ENCODE results near the gene ACTR3C.

The ACTR3C gene

DNA sequence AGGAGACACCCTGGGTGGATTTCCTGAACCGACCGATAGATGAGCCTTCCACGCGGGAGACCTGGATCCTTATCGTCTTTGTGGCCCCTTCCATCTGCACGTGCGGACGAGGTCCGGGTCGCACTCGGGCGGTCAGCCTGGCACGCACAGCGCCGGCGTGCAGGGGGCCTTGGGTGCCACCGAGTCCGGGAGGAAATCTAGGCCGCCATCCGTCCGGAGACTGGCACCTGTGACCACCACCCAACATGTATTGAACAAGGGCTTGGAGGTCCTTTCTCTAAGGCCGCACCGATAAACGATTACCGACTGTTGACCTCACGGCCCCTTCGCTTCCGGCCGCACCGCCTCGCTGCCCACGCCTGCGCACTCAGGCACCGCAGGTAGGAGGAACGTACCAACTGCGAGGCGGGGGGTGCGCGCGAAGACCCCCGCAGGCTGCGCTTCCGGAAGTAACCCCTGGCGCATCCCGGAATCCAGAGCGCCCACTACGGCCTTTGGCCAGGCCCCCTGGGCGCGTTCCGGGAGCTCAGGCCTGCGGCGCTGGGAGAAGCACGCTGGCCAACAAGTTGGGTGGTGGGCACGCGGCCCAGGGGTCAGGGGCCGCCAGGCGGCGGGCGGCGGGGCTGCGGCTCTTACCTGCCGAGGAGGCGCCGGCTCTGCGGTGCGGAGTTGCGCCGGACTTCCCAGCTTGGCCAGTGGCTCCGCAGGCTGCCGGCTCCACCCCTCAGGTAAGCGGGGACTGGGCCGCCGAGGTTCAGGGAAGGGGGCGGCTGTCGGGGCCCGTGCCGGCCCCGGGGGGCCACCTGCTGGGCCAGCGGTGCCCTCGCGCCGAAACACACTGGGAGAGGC, at the start of gene ACTR3C, which contains the start of gene LRRC61:
TSS of gene ACTR3C (minus strand) at position 713 of the 849 bp plus-strand sequence. CDS start 28,249 bp downstream, outside the sequence.
TSS of gene LRRC61 (plus strand) at position 523 of the 849 bp plus-strand sequence. CDS start 13,507 bp downstream, outside the sequence.
- DNase-seq (ENCODE audit: low spot score) = peak; percentile 90

DNA sequence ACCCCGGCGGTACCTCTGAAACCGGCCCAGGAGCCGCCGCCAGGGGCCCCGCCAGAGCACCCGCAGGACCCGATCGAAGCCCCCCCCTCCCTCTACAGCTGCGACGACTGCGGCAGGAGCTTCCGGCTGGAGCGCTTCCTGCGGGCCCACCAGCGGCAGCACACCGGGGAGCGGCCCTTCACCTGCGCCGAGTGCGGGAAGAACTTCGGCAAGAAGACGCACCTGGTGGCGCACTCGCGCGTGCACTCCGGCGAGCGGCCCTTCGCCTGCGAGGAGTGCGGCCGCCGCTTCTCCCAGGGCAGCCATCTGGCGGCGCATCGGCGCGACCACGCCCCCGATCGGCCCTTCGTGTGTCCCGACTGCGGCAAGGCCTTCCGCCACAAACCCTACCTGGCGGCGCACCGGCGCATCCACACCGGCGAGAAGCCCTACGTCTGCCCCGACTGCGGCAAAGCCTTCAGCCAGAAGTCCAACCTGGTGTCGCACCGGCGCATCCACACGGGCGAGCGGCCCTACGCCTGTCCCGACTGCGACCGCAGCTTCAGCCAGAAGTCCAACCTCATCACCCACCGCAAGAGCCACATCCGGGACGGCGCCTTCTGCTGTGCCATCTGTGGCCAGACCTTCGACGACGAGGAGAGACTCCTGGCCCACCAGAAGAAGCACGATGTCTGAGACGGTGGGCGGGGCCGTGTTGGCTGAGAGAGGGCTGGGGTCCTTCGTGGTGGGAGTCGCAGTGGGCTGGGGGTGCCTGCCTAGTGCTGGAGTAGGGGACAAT, 49.1 kb upstream of the ACTR3C start:
- no peak for DNase-seq (ENCODE audit: low spot score)

DNA sequence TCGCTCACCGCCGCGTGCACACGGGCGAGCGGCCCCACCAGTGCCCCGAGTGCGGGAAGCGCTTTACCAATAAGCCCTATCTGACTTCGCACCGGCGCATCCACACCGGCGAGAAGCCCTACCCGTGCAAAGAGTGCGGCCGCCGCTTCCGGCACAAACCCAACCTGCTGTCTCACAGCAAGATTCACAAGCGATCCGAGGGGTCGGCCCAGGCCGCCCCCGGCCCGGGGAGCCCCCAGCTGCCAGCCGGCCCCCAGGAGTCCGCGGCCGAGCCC, 48.6 kb upstream of the ACTR3C start:
- DNase-seq (ENCODE audit: low spot score) = no peak

DNA sequence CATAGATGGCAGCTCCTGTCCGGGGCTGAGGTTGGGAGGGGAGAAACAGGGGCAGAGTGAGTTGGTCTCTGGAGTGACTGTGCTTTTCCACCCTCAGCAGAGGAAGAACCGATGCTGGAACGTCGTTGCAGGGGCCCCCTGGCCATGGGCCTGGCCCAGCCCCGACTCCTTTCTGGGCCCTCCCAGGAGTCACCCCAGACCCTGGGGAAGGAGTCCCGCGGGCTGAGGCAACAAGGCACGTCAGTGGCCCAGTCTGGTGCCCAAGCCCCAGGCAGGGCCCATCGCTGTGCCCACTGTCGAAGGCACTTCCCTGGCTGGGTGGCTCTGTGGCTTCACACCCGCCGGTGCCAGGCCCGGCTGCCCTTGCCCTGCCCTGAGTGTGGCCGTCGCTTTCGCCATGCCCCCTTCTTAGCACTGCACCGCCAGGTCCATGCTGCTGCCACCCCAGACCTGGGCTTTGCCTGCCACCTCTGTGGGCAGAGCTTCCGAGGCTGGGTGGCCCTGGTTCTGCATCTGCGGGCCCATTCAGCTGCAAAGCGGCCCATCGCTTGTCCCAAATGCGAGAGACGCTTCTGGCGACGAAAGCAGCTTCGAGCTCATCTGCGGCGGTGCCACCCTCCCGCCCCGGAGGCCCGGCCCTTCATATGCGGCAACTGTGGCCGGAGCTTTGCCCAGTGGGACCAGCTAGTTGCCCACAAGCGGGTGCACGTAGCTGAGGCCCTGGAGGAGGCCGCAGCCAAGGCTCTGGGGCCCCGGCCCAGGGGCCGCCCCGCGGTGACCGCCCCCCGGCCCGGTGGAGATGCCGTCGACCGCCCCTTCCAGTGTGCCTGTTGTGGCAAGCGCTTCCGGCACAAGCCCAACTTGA, 48.0 kb upstream of the ACTR3C start:
- no peak for DNase-seq (ENCODE audit: low spot score)

DNA sequence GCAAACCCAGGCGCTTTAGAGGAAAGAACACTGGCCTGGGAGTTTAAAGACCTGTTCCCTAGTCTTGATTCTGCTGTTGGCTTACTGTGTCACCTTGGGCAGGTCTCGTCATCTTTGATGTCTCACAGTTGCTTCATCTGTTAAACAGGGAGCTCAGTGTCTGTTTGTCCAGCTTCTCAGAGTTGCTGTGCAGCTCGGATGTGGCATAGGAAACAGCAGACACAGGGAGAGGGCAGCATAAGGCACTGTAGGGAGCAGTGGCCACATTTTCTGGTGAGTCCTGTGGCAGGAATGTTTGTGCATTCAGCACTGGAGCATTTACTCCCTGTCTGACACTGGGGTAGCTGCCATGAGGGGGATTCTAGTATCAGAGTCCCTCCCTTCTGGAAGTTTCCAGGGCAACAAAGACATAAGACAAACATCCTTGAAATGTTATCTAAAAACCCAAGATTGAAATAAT, 47.3 kb upstream of the ACTR3C start:
- DNase-seq (ENCODE audit: low spot score) = no peak

DNA sequence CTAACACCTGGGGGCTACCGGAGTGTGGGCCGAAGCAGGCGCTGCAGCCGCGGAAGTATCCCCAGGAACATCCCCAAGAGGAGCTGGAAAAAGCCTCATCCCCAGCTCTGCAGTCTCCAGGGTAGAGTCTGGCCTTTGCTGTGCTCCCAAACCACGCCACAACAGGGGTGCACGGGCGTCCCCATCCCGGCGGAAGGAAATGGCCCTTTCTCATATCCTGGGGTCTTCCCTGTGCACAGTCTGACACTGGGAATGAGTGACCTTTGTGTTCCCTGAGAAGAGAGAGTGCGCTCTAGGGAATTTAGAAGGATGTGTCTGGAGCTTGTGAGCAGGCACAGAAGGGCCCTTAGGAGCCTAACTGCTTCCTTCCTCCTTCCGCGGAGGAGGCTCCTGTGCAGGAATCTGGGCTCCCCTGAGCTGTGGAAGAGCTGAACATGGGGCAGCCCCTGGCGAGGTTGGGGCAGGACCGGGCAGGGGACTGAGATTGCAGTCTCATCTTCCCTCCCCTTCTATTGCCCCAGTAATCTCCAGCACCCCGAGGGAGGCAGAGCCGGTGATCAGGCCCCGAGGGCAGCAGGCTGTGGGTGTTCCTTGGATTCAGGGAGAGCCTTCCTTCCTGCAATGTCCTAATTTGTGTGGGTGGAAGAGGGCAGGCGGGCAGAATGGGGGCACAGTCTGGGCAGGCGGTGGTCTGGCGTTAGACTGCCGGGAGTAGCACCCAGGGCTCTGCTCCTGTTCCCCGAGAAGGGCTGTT, 46.6 kb upstream of the ACTR3C start:
- no peak for DNase-seq (ENCODE audit: low spot score)

DNA sequence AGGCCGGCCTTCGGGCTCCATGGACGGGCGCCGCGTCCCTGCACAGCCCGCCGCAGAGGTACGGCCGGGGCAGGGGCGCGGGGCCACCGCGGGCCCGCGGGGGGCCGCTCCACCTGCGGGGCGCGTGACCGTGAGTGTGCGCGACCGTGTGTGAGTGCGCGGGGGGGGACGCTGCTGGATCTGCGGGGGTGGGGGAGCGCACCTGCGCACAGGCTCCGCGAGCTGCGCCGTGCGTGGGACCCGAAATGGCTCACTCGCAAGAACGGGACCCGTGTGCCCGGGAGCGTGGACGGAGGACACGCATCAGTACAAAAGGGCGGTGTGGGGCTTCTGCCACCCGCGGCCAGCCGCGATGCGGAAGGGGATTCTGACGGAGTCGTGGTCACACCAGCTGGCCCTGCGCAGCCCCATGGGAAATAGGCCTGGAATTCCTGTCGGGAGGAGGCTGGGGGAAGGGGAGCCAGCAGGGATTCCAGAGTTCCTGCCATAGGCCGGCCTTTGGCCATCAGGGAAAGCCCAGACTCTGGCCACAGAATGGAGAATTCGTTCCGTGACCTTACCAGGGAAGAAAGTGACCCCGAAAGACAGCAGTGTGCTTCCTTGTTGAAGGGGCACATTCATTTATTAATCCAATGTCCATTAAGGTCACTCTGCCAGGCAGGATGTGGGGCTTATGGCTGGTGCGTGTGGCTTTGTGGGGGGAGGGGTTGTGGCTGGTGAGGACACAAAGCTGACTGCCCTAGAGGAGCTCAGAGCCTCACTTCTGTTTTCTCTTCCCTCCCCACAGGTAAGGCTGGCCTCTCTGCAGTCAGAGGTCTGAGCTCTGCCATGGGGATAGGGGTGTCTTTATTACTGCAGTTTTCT, 45.8 kb upstream of the ACTR3C start:
- peak; percentile 88 for DNase-seq (ENCODE audit: low spot score)

DNA sequence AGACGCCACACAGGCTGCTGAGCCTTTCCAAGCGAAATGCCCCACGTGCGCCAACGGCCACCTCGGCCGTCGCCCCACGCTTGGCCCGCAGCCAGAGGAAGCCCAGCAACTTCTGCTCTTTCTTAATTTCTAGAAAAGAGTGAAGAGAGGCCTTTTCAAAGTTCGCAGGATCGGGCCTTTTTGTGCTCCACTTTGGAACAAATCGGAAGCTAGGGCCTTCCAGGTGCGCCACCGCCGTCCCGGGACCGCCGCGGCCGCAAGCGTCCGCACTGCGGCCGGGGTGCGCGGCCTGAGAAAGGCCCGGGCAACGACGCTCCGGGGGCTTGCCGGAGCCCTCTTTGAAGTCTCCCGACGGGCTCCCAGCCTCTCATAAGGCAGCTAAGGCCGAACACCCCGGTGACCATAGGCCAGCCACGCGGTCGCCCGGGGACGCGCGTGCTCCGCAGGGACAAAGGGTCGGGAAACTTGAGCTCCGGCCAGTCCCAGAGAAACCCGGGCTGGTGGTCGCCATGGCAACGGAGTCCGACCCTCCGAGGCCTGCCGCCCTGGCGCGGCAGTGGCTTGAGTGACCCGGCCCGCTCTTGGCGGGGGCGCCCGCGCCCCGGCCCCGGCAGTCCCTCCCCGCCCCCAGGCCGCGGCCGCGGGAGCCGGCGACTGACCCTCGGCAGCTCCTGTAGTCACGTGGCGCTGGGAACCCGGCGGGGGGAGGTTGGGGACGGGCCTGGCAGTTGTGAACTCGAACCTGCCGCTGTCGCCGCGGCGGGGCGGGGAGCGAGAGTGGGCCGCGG, 44.9 kb upstream of the ACTR3C start, which contains the start of gene REPIN1:
TSS of gene REPIN1 (plus strand) at position 727 of the 788 bp plus-strand sequence. CDS start 890 bp downstream, outside the sequence.
- DNase-seq (ENCODE audit: low spot score) = peak; percentile 87

DNA sequence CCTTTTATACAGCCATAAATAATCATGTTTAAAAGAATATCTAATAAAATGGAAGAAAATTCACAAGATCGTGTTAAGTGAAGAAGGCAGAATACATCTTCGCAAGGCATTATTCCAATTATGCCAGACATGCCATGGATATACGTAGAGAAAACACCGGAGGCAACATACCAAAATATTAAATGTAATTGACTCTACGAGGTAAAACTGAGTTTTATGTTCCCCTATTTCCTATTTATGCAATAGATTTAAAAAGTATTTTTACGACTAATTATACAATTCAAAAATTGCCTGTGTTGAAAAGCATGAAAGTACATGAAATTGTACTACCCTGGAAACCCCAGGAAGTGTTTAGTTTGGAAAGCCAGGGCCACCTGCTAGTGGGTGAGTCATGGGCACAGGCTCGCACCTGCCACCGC, 44.3 kb upstream of the ACTR3C start:
- peak; percentile 75 for DNase-seq (ENCODE audit: low spot score)

DNA sequence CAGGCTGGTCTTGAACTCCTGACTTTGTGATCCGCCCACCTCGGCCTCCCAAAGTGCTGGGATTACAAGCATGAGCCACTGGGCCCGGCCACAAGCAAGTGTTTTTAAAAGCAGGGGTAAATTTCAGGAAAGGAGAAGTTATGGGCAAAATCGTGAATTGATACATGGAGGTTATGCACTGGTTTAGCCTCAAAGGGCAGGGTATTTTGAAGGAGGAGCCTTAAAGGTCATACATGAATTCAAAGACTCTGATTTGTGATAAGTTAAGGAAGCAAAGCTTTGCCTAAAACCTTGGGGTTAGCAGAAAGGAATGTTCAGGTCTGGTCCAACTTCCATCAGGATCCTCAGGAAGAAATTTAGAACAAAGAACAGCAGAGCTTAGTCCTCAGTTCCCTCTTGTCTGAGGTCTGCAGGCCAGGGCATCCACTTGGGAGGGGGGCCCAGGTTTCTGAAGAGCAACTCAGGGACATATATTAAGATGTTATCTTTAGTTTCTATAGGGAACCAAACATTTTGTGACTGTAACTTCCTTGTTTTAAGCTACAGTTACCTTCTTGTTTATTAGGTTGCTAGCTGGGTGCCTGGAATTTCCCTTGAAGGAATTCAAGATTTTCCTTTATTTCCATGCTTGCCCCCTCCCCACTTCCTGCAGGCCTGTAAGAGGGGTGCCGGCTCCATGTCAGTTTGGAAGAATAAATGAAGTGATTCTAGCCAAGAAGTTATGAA, 42.5 kb upstream of the ACTR3C start:
- no peak for DNase-seq (ENCODE audit: low spot score)

DNA sequence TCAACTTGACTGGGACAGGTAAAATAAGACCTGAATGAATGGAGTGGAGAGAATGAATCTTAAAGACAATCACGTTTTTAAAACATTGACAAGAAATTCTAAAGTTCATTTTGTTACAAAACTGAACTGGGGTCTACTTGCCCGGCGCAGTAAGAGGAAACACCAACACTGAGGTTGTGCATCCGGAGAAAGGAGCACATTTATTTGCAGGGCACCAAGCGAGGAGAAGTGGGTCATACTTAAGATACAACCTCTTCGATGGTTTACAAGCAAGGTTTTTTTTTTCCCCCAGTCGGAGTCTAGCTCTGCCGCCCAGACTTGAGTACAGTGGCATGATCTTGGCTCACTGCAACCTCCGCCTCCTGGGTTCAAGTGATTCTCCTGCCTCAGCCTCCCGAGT, 41.8 kb upstream of the ACTR3C start:
- no peak for DNase-seq (ENCODE audit: low spot score)

DNA sequence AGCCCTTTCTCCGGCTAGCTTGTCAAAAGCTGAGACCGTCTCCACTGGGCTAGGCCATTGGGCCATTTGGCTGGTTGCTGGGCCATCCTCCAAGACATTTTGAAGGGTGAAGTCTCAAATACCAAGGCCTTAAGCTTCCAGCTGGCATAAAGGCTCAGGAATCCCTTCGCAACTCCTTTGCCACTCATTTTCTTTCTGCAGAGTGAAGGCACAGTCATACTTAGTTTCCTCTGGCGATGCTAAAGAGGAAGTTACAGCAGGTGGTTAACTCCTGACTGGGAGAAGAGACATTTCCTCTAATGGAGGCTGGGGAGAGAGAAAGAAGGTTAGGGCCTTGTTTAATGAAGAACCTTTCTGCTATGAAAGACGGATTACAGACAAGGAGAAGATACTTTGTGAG, 40.5 kb upstream of the ACTR3C start:
- DNase-seq (ENCODE audit: low spot score) = no peak

DNA sequence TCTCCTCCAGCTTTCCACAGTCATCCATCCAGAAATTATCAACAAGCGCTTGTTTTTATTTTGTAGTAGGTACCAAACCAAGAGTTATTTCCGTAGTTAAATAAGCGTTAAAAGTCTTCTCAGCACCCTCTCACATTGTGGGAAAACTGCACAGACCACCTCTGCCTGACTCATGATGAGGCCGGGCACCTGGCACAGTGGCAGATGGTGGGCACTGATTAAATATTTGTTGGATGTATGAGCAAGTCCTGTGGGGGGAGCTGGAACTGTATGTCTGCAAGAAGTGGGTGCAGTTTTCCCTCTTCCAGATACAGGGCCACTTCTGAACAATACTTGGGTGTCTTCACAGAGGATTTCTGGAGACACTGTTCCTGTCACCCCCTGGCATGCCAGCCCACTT, 40.0 kb upstream of the ACTR3C start:
- DNase-seq (ENCODE audit: low spot score) = no peak

DNA sequence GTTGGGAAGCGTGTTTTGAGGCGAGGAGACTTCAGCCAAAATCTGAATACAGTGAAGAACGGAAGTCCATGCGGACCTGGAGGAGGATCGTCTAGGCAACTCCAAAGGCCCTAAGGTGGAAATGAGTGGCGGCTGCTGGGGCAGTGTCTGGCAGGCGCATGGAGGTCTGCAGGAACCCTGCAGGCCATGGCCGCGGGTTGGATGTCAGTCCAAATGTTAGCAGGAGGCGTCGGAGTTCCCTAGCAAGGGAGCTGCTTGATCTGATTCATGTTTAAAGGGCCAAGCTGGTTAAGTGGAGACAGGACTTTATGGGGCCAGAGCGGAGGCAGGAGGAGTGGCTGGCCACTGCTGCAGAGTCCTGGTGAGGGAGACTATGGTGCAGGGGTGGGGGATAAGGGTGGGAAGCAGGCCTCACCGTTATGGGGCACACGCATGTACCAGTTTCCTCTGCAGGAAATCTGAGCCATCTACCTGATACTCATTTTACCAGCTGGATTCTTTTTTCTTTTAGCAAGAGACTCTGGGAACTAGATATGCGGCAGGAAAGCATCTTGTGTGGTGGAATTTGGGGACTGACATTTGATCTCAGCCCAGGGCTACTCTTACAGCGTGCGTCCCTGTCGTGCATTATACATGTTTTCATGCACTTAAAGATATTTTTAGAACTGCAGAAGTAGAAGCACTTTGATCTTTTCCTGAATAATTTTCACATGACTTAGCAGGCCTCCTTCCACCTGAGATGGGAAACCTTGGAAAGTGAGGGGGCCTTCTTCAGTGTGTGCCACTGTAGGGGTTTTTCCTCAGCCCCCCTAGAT, 38.7 kb upstream of the ACTR3C start:
- no peak for DNase-seq (ENCODE audit: low spot score)

DNA sequence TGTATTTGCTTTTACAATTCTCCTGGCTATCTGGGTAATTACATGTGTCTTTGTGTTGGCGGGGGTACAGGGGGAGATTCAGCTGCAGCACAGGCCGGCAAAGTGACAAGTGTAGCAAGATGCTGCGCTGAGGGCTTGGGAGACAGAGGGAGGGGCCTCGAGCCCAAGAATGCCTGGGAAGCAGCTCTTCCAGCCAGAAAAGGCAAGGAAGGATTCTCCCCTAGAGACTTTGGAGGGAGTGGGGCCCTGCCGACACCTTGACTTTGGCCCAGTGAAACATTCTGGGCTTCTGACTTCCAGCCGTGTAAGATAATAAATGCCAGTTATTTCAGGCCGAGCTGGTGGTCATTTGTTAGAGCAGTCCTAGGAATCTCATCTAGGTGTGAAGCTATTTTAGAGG, 38.1 kb upstream of the ACTR3C start:
- DNase-seq (ENCODE audit: low spot score) = no peak

DNA sequence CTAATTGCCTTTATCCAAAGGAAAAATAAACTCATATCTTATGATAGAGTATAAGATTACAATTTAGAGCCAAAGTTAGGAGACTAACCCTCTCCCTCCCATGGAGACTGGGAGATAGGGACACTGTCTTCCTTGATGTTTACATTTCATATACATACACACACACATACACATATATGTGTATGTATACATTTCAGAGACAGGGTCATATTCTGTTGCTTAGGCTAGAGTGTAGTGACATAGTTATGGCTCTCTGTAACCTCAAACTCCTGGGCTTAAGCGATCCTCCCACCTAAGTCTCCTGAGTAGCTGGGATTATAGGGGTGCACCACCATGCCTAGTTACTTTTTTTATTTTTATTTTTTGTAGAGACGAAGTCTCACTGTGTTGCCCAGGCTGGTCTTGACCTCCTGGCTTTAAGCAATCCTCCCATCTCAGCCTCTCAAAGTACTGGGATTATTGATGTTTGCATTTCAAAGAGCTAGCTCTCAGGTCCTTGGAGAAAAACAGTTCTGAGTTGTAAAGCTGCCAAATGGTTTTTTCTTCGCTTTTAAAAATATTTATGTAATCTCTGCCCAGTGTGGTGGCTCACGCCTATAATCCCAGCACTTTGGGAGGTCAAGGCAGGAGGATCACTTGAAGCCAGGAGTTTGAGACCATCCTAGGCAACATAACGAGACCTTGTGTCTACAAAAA, 37.2 kb upstream of the ACTR3C start:
- no peak for DNase-seq (ENCODE audit: low spot score)

DNA sequence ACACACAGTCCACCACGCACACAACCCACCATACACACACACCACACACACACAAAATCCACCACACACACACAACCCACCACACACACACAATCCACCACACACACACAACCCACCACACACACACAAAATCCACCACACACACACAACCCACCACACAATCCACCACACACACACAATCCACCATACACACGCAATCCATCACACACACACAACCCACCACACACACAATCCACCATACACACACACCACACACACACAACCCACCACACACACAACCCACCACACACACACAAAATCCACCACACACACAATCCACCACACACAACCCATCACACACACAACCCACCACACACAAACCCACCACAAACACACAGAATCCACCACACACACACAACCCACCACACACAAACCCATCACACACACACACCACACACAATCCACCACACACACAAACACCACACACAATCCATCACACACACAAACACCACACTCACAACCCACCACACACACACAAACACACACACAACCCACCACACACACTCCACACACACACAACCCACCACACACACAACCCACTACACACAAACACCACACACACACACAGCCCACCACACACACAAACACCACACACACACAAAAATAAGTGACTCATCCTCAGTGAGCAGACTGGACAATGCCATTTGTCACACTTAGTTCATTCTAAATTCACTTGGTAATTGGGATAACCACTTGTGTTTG, 36.4 kb upstream of the ACTR3C start:
- no peak for DNase-seq (ENCODE audit: low spot score)

All from HuH-7 (cell line).